ENCODE results near the gene TAGLN2. TPM values are rescaled to one million over a fixed set of nuclear protein-coding genes. Genes with fewer than 3 reads are reported as not detected.

Gene TAGLN2
- polyA plus RNA-seq, 3 donors from 2014 or later, result 660 to 1,369 (median 1,251) TPM

GRCh38 chr1:159919236-159919865 lies 6.0 kb downstream of the TAGLN2 start:
- Mint-ChIP-seq H3K36me3 (peaks cover 9 to 39% (median 24%) of the 10 kb centered on the region in 3 donors), H3K27ac (peak overlapping the region in 5 of 6 donors; percentile 24 to 100 (median 57)), H3K9me3 (peaks cover 0 to 2% (median 0%) of the 10 kb centered on the region in 6 donors), H3K4me3 (no peak overlapping the region), H3K4me1 (peaks cover 58 to 70% of the 10 kb centered on the region in 2 donors), H3K27me3 (ENCODE audit: low read depth in 3 of 3) (peaks cover 16 to 29% (median 29%) of the 10 kb centered on the region in 3 donors)
- no peak for DNase-seq

- peak overlapping the region in 1 of 5 donors; percentile 4 for H3K4me3 Mint-ChIP-seq
- peaks cover 55 to 70% of the 10 kb centered on the region in 2 donors for H3K4me1 Mint-ChIP-seq
- peaks cover 9 to 42% (median 24%) of the 10 kb centered on the region in 3 donors for H3K36me3 Mint-ChIP-seq
These were observed 6.7 kb downstream of the TAGLN2 start for GRCh38 chr1:159918352-159919200.

GRCh38 chr1:159917533-159918351 lies 7.6 kb downstream of the TAGLN2 start:
- H3K9me3 Mint-ChIP-seq, result no peaks in the 10 kb centered on the region
- H3K4me1 Mint-ChIP-seq, result peaks cover 53 to 70% of the 10 kb centered on the region in 2 donors
- H3K27ac Mint-ChIP-seq, result peak overlapping the region; percentile 6 to 81 (median 72)
- H3K36me3 Mint-ChIP-seq, result peaks cover 9 to 42% (median 24%) of the 10 kb centered on the region in 3 donors
- peaks cover 0 to 16% (median 15%) of the 10 kb centered on the region in 3 donors for H3K27me3 Mint-ChIP-seq (ENCODE audit: low read depth in 3 of 3)
- DNase-seq, result no peak
- peak overlapping the region in 1 of 5 donors; percentile 4 for H3K4me3 Mint-ChIP-seq

More at GRCh38 chr1:159918352-159919200, 6.7 kb downstream of the TAGLN2 start:
- H3K9me3 Mint-ChIP-seq, result no peaks in the 10 kb centered on the region
- peak overlapping the region; percentile 6 to 81 (median 66) for H3K27ac Mint-ChIP-seq
- no peak for DNase-seq
- peaks cover 8 to 22% (median 21%) of the 10 kb centered on the region in 3 donors for H3K27me3 Mint-ChIP-seq (ENCODE audit: low read depth in 3 of 3)

GRCh38 chr1:159916242-159917051 lies 8.9 kb downstream of the TAGLN2 start:
- Mint-ChIP-seq H3K36me3 (peaks cover 9 to 42% (median 24%) of the 10 kb centered on the region in 3 donors), H3K27ac (peak overlapping the region; percentile 51 to 85 (median 72)), H3K27me3 (ENCODE audit: low read depth in 3 of 3) (peaks cover 5 to 11% (median 8%) of the 10 kb centered on the region in 3 donors), H3K9me3 (no peaks in the 10 kb centered on the region), H3K4me1 (peaks cover 53 to 70% of the 10 kb centered on the region in 2 donors), H3K4me3 (no peak overlapping the region)
- no peak for DNase-seq

- Mint-ChIP-seq H3K4me1 (peaks cover 53 to 70% of the 10 kb centered on the region in 2 donors), H3K9me3 (no peaks in the 10 kb centered on the region), H3K27me3 (ENCODE audit: low read depth in 3 of 3) (peaks cover 9 to 13% (median 10%) of the 10 kb centered on the region in 3 donors), H3K4me3 (no peak overlapping the region), H3K36me3 (peaks cover 9 to 42% (median 24%) of the 10 kb centered on the region in 3 donors), H3K27ac (peak overlapping the region; percentile 3 to 85 (median 68))
- DNase-seq, result no peak
These were observed 9.6 kb downstream of the TAGLN2 start for GRCh38 chr1:159915571-159916241.

- Mint-ChIP-seq H3K27me3 (ENCODE audit: low read depth in 3 of 3) (peaks cover 13 to 17% (median 15%) of the 10 kb centered on the region in 3 donors), H3K27ac (peak overlapping the region; percentile 40 to 99 (median 91)), H3K36me3 (peaks cover 9 to 36% (median 19%) of the 10 kb centered on the region in 3 donors), H3K4me3 (no peak overlapping the region), H3K4me1 (peaks cover 61 to 70% of the 10 kb centered on the region in 2 donors), H3K9me3 (no peaks in the 10 kb centered on the region)
- no peak for DNase-seq
These were observed 10.9 kb downstream of the TAGLN2 start for GRCh38 chr1:159914252-159915018.

- peaks cover 13 to 17% (median 15%) of the 10 kb centered on the region in 3 donors for H3K27me3 Mint-ChIP-seq (ENCODE audit: low read depth in 3 of 3)
- DNase-seq, result no peak
- H3K4me1 Mint-ChIP-seq, result peaks cover 57 to 69% of the 10 kb centered on the region in 2 donors
- peak overlapping the region; percentile 71 to 99 (median 98) for H3K27ac Mint-ChIP-seq
- no peaks in the 10 kb centered on the region for H3K9me3 Mint-ChIP-seq
- H3K36me3 Mint-ChIP-seq, result peaks cover 9 to 29% (median 18%) of the 10 kb centered on the region in 3 donors
- H3K4me3 Mint-ChIP-seq, result no peak overlapping the region
These were observed 11.7 kb downstream of the TAGLN2 start for GRCh38 chr1:159913451-159914192.

GRCh38 chr1:159911326-159912070 lies 13.8 kb downstream of the TAGLN2 start:
- peak; percentile 14 to 22 (median 18) for DNase-seq

GRCh38 chr1:159908031-159908940 lies 17.0 kb downstream of the TAGLN2 start:
- peaks cover 0 to 8% (median 3%) of the 10 kb centered on the region in 3 donors for H3K36me3 Mint-ChIP-seq
- no peak overlapping the region for H3K4me3 Mint-ChIP-seq
- H3K4me1 Mint-ChIP-seq, result peaks cover 42 to 43% of the 10 kb centered on the region in 2 donors
- H3K27me3 Mint-ChIP-seq (ENCODE audit: low read depth in 3 of 3), result peaks cover 7 to 13% (median 13%) of the 10 kb centered on the region in 3 donors
- peak overlapping the region; percentile 45 to 97 (median 80) for H3K27ac Mint-ChIP-seq
- H3K9me3 Mint-ChIP-seq, result peaks cover 0 to 2% (median 0%) of the 10 kb centered on the region in 6 donors
- DNase-seq, result no peak

More at GRCh38 chr1:159911326-159912070, 13.8 kb downstream of the TAGLN2 start:
- Mint-ChIP-seq H3K4me3 (peak overlapping the region; percentile 57 to 87 (median 72)), H3K9me3 (no peaks in the 10 kb centered on the region), H3K4me1 (peaks cover 51 to 55% of the 10 kb centered on the region in 2 donors), H3K27me3 (ENCODE audit: low read depth in 3 of 3) (peaks cover 10 to 13% (median 13%) of the 10 kb centered on the region in 3 donors), H3K27ac (peak overlapping the region; percentile 96 to 99 (median 98)), H3K36me3 (peaks cover 3 to 12% (median 11%) of the 10 kb centered on the region in 3 donors)
